DMS 273 treated with DMSO at 0.1 percent for 48 hours (cell line): ENCODE data around the gene LRP1-AS.
A peak's percentile ranks its signal among the peaks of the same experiment; 100 is the strongest.

Experiments
- DNase-seq: peaks from one replicate; lab custom pipeline; 2025; lab: John Stamatoyannopoulos, UW

Gene LRP1-AS

DNA sequence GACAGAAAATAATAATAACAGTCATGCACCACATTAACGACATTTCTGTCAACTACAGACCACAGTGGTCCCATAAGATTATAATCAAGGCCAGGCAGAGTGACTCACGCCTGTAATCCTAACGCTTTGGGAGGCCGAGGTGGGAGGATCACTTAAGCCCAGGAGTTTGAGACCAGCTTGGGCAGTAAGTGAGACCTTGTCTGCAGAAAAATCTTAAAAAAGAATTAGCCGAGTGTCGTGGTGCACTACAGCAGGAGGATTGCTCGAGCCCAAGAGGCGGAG, 49.9 kb downstream of the LRP1-AS start:
- no peak for DNase-seq

DNA sequence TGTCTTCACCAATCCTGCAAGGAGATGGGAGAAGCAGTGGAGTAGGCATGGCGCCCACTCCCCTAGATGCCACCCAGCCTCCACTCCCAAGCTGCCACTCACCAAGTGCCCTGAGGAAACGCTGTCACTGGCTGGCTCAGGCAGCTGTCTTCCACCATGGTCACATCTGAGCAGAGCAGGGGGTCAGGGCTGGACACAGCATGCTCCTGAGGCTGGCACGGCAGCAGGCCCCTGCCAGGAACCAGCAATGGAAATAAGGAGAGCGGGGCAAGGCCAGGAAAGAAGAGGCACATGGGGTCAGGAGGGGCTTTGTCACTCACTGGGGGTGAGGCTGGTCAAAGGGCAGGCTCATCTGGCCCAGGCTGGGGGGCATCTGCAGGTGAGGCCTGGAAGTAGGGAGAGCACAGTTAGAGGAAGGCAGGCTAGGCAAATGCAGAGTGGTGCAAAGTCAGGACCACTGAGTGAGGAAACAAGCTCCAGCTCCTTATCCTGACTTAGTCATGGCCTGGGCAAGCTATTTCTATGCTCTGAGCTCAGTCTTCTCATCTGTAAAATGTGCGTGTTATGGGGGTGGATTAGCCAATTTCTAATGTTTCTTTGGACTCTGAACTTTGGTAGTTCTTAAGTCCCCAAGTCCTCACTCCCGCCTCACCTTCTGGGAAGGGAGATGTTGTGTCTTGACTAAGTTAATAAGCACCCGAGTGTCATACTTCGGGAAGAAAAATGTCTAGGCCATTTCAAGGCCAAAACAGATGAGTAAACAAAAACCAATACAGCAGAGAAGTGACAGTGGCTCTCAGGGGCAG, 50.5 kb downstream of the LRP1-AS start:
- no peak for DNase-seq

DNA sequence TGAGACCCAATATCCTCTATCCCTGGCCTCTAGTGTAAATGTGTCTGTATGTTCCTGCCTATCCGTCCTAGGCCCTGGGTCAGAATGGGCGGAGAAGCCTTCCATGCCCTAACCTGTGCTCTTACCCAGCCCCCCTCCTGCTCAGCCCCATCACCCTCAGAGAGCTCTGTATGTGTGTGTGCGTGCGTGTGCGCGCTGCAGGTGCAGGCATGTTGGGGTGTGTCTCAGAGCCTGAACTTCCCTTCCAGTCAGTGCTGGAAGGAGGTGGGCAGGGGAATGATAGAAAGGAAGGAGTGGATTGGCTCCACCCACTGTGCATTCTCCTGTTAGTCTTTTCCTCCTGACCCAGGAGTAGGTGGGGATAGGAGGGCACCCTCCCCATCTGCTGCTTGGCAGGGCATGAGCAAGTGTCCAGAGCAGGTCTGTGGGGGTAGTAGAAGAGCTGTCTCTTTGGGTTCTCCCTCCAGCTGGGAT, 51.3 kb downstream of the LRP1-AS start:
- peak; percentile 31 for DNase-seq

- DNase-seq, result no peak
These were observed 52.0 kb downstream of the LRP1-AS start for GRCh38 chr12:57095440-57095839.
